HepG2 (cell line): ENCODE data around the gene CFAP54. TPM values are rescaled to one million over a fixed set of nuclear protein-coding genes. Genes with fewer than 3 reads are reported as not detected.

Source experiments
- CCAR2 ChIP-seq: fragments of 200-400 bp; formaldehyde crosslinking; optimal IDR thresholded peaks from 2 replicates; pipeline ENCODE3; 2018; ENCODE audit warnings: low read depth, mild to moderate bottlenecking, low read length, moderate library complexity
- CREM ChIP-seq, 2 experiments: sonication (generic) in 1 of 2; formaldehyde crosslinking in 1 of 2; IDR thresholded peaks; 2 replicates each; pipeline versions ENCODE4 v1.4.0 to v1.6.1; 2016 to 2020; ENCODE audit warnings: antibody characterized with exemption in 1 of 2, mild to moderate bottlenecking in 1 of 2, missing genetic modification reagents in 1 of 2
- ETV5 ChIP-seq: IDR thresholded peaks from 2 replicates; pipeline ENCODE4 v1.6.1; 2018; ENCODE audit warnings: missing biosample characterization, missing genetic modification reagents, inconsistent platforms, borderline replicate concordance
- FLYWCH1 ChIP-seq: sonication (generic); formaldehyde crosslinking; IDR thresholded peaks from 2 replicates; pipeline ENCODE4 v1.8.1; 2023; ENCODE audit warnings: mild to moderate bottlenecking, missing genetic modification reagents
- GPN1 ChIP-seq: sonication (generic); formaldehyde crosslinking; IDR thresholded peaks from 2 replicates; pipeline ENCODE4 v1.5.1; 2020; ENCODE audit warnings: missing genetic modification reagents, borderline replicate concordance
- HMGA1 ChIP-seq: sonication (generic); formaldehyde crosslinking; conservative IDR thresholded peaks from 2 replicates; pipeline ENCODE4 v1.4.0; 2020; ENCODE audit warnings: missing genetic modification reagents
- JUNB ChIP-seq: sonication (generic); formaldehyde crosslinking; IDR thresholded peaks from 2 replicates; pipeline ENCODE4 v1.8.0; 2022; ENCODE audit warnings: missing genetic modification reagents, mild to moderate bottlenecking, borderline replicate concordance
- KDM2A ChIP-seq: sonication (generic); formaldehyde crosslinking; IDR thresholded peaks from 2 replicates; pipeline ENCODE4 v1.4.0; 2020; ENCODE audit warnings: low read depth, missing genetic modification reagents, borderline replicate concordance
- KLF13 ChIP-seq: sonication (generic); formaldehyde crosslinking; IDR thresholded peaks from 2 replicates; pipeline ENCODE4 v1.4.0; 2020; ENCODE audit warnings: mild to moderate bottlenecking, missing genetic modification reagents
- KLF15 ChIP-seq: sonication (generic); formaldehyde crosslinking; IDR thresholded peaks from 2 replicates; pipeline ENCODE4 v1.8.1; 2023; ENCODE audit warnings: borderline replicate concordance, mild to moderate bottlenecking, inconsistent platforms, missing genetic modification reagents, mixed read lengths
- RBFOX2 ChIP-seq: fragments of 200-400 bp; formaldehyde crosslinking; IDR thresholded peaks from 2 replicates; pipeline ENCODE4 v1.6.1; 2017; ENCODE audit warnings: low read depth, mild to moderate bottlenecking, low read length
- REPIN1 ChIP-seq: sonication (generic); formaldehyde crosslinking; IDR thresholded peaks from 2 replicates; pipeline ENCODE4 v1.8.0; 2022; ENCODE audit warnings: missing genetic modification reagents, low read depth, mild to moderate bottlenecking, borderline replicate concordance
- SAP130 ChIP-seq: IDR thresholded peaks from 2 replicates; pipeline ENCODE4 v1.6.1; 2016; ENCODE audit warnings: low read depth
- SP5 ChIP-seq: IDR thresholded peaks from 2 replicates; pipeline ENCODE4 v1.6.1; 2016; ENCODE audit warnings: low read depth, borderline replicate concordance
- TAF15 ChIP-seq: fragments of 200-400 bp; formaldehyde crosslinking; IDR thresholded peaks from one replicate; pipeline ENCODE4 v1.6.1; 2018; ENCODE audit warnings: mild to moderate bottlenecking, low read depth, low read length; ENCODE audit not compliant: poor library complexity, severe bottlenecking
- ZBTB34 ChIP-seq: sonication (generic); formaldehyde crosslinking; IDR thresholded peaks from 2 replicates; pipeline ENCODE4 v1.8.0; 2022; ENCODE audit warnings: mild to moderate bottlenecking, missing genetic modification reagents
- ZBTB38 ChIP-seq: sonication (generic); formaldehyde crosslinking; IDR thresholded peaks from 2 replicates; pipeline ENCODE4 v1.5.1; 2020; ENCODE audit warnings: mild to moderate bottlenecking, missing genetic modification reagents
- ZNF234 ChIP-seq: sonication (generic); formaldehyde crosslinking; conservative IDR thresholded peaks from 2 replicates; pipeline ENCODE4 v1.5.1; 2020; ENCODE audit warnings: mild to moderate bottlenecking, missing genetic modification reagents
- ZNF235 ChIP-seq: sonication (generic); formaldehyde crosslinking; IDR thresholded peaks from 2 replicates; pipeline ENCODE4 v1.8.1; 2023; ENCODE audit warnings: mild to moderate bottlenecking, missing genetic modification reagents, borderline replicate concordance
- ZNF3 ChIP-seq: IDR thresholded peaks from 2 replicates; pipeline ENCODE4 v1.7.0; 2017; ENCODE audit warnings: inconsistent platforms
- ZNF335 ChIP-seq: sonication (generic); formaldehyde crosslinking; IDR thresholded peaks from 2 replicates; pipeline ENCODE4 v1.4.0; 2020; ENCODE audit warnings: missing genetic modification reagents
- ZNF382 ChIP-seq: sonication (generic); formaldehyde crosslinking; IDR thresholded peaks from 2 replicates; pipeline ENCODE4 v1.5.0; 2020; ENCODE audit warnings: missing genetic modification reagents, mild to moderate bottlenecking, borderline replicate concordance
- ZNF737 ChIP-seq: sonication (generic); formaldehyde crosslinking; IDR thresholded peaks from 2 replicates; pipeline ENCODE4 v1.5.0; 2020; ENCODE audit warnings: missing genetic modification reagents, mild to moderate bottlenecking, borderline replicate concordance
- ZNF773 ChIP-seq: sonication (generic); formaldehyde crosslinking; IDR thresholded peaks from 2 replicates; pipeline ENCODE4 v1.4.0; 2020; ENCODE audit warnings: missing genetic modification reagents, borderline replicate concordance
- ZSCAN31 ChIP-seq: sonication (generic); formaldehyde crosslinking; IDR thresholded peaks from 2 replicates; pipeline ENCODE4 v1.5.0; 2020; ENCODE audit warnings: low read depth, mild to moderate bottlenecking, missing genetic modification reagents
- polyA plus RNA-seq, 8 experiments: library from polyadenylated mRNA; depleted of rRNA in 3 of 8; stranded (reverse) in 7 of 8; unstranded in 1 of 8; fragments of >200 nt; fragmentation: Illumina TruSeq in 4 of 8; extraction: Trizol in 4 of 8; gene quantifications; 2 replicates each; pipeline versions ENCODE4 v1.2.1 to v1.2.3, GENCODE V29; 2011 to 2016; ENCODE audit warnings: low read depth in 4 of 8, missing spikeins in 1 of 8, mixed read lengths in 1 of 8; ENCODE audit not compliant: insufficient read depth in 1 of 8
- total RNA-seq, 5 experiments: library from RNA; depleted of rRNA; stranded (reverse); fragments of >200 nt; fragmentation: Illumina TruSeq; extraction: Trizol; gene quantifications; 2 replicates each; pipeline ENCODE4 v1.2.3, GENCODE V29; 2016; ENCODE audit warnings: low read depth in 1 of 5
- TF ChIP-seq, protein P1 (sequence below): sonication (generic); formaldehyde crosslinking; IDR thresholded peaks from 2 replicates; pipeline ENCODE4 v1.4.0; 2020; ENCODE audit warnings: missing genetic modification reagents, borderline replicate concordance

CFAP54 gene
- total and polyA plus RNA-seq, 2 of the 13 experiments (the other 11 are each of a cell fraction or from before 2014, with no cell fraction given) = not detected

DNA sequence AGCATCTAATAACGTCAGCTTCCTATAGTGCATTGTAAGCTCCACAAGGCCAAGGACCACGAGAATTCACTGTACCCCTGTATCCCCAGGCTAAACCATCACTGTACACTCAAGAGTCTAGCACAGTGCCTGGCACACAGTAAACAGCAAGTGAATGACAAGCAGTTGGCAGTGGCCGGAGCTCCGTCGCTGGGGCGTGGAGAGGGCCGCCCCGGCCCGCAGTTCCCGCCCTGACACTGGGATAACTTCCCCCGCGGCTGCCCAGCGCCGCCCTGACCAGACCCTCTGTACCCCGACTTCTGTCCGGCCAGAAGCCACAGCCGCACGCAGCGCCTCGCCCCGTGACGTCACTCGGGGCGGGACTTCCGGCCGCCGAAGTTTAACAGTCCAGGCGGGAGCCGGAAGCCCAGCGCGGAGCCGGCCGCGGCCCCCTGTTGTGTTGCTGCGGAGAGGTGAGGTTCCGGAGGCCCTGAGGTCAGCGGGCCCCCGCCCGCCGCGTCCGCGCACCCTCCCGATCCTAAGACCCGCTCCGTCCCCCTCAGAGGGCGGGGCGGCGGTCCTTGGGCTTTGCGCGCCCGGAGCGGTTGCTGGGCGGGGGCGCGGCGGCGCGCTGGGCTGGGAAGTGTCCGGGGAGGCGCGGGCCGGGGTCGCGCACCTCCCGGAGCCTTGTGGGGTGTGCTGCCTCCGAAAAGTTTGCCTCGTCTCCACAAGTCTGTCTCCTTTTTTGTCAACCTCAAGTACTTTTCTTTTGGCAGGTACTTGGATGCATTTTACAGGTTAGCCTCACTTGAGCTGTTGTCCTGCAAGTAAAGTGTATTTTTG is 417.7 kb downstream of the CFAP54 start, which contains the start of gene NEDD1 (continued):
- TF ChIP-seq REPIN1 (CRISPR knock-in tag) = peak; percentile 74; the same call in 1 of the 2 replicates
- no peak for TF ChIP-seq KLF13 (CRISPR knock-in tag)
- no peak for TF ChIP-seq JUNB
- TF ChIP-seq GPN1 (CRISPR knock-in tag) = no peak
- TF ChIP-seq ZBTB38 = peak; percentile 64; the same call in 1 of the 2 replicates
- TF ChIP-seq ZNF382 (CRISPR knock-in tag) = no peak
- TF ChIP-seq ZNF737 (CRISPR knock-in tag) = no peak
- peak; percentile 87; the same call in 1 of the 2 replicates for TF ChIP-seq CREM (IDR thresholded peaks at IDR 0.05)
- peak; percentile 54 for TF ChIP-seq CREM (CRISPR knock-in tag; IDR thresholded peaks at IDR 0.05)
- no peak for TF ChIP-seq ZNF235
- TF ChIP-seq FLYWCH1 = no peak
- TF ChIP-seq TAF15 = peak; percentile 68
- TF ChIP-seq KLF15 (CRISPR knock-in tag) = no peak
- no peak for TF ChIP-seq ZNF234 (CRISPR knock-in tag)
- peak; percentile 75 for TF ChIP-seq ZSCAN31 (CRISPR knock-in tag)
- TF ChIP-seq, protein P1, sequence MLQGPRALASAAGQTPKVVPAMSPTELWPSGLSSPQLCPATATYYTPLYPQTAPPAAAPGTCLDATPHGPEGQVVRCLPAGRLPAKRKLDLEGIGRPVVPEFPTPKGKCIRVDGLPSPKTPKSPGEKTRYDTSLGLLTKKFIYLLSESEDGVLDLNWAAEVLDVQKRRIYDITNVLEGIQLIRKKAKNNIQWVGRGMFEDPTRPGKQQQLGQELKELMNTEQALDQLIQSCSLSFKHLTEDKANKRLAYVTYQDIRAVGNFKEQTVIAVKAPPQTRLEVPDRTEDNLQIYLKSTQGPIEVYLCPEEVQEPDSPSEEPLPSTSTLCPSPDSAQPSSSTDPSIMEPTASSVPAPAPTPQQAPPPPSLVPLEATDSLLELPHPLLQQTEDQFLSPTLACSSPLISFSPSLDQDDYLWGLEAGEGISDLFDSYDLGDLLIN (CRISPR knock-in tag) = no peak
- peak; percentile 93 for TF ChIP-seq RBFOX2
- no peak for TF ChIP-seq ZNF773 (CRISPR knock-in tag)
- TF ChIP-seq ZBTB34 = no peak
- no peak for TF ChIP-seq HMGA1 (CRISPR knock-in tag)
- TF ChIP-seq SAP130 (CRISPR knock-in tag) = peak; percentile 79
- peak; percentile 60; the same call in 1 of the 2 replicates for TF ChIP-seq SP5 (CRISPR knock-in tag)
- TF ChIP-seq CCAR2 = no peak
- TF ChIP-seq KDM2A (CRISPR knock-in tag) = peak; percentile 79; the same call in 1 of the 2 replicates
- TF ChIP-seq ETV5 (CRISPR knock-in tag) = peak; percentile 88
- TF ChIP-seq ZNF335 = no peak
- peak; percentile 98 for TF ChIP-seq ZNF3
